ENCODE results near the gene ATP1B4.

- no peak for TF ChIP-seq NFE2L1 (CRISPR knock-in tag; IDR thresholded peaks at IDR 0.05)
- TF ChIP-seq, protein P1, sequence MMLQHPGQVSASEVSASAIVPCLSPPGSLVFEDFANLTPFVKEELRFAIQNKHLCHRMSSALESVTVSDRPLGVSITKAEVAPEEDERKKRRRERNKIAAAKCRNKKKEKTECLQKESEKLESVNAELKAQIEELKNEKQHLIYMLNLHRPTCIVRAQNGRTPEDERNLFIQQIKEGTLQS (CRISPR knock-in tag; conservative IDR thresholded peaks at IDR 0.05): no peak
- TF ChIP-seq E2F1 (CRISPR knock-in tag; IDR thresholded peaks at IDR 0.05): no peak
- no peak for TF ChIP-seq CTCF (IDR thresholded peaks at IDR 0.05)
- no peak for TF ChIP-seq CREB1 (CRISPR knock-in tag; IDR thresholded peaks at IDR 0.05)
- TF ChIP-seq SP1 (CRISPR knock-in tag; conservative IDR thresholded peaks at IDR 0.05): no peak
- TF ChIP-seq, protein P2, sequence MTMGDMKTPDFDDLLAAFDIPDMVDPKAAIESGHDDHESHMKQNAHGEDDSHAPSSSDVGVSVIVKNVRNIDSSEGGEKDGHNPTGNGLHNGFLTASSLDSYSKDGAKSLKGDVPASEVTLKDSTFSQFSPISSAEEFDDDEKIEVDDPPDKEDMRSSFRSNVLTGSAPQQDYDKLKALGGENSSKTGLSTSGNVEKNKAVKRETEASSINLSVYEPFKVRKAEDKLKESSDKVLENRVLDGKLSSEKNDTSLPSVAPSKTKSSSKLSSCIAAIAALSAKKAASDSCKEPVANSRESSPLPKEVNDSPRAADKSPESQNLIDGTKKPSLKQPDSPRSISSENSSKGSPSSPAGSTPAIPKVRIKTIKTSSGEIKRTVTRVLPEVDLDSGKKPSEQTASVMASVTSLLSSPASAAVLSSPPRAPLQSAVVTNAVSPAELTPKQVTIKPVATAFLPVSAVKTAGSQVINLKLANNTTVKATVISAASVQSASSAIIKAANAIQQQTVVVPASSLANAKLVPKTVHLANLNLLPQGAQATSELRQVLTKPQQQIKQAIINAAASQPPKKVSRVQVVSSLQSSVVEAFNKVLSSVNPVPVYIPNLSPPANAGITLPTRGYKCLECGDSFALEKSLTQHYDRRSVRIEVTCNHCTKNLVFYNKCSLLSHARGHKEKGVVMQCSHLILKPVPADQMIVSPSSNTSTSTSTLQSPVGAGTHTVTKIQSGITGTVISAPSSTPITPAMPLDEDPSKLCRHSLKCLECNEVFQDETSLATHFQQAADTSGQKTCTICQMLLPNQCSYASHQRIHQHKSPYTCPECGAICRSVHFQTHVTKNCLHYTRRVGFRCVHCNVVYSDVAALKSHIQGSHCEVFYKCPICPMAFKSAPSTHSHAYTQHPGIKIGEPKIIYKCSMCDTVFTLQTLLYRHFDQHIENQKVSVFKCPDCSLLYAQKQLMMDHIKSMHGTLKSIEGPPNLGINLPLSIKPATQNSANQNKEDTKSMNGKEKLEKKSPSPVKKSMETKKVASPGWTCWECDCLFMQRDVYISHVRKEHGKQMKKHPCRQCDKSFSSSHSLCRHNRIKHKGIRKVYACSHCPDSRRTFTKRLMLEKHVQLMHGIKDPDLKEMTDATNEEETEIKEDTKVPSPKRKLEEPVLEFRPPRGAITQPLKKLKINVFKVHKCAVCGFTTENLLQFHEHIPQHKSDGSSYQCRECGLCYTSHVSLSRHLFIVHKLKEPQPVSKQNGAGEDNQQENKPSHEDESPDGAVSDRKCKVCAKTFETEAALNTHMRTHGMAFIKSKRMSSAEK (CRISPR knock-in tag; IDR thresholded peaks at IDR 0.05; ENCODE audit: borderline replicate concordance): no peak
These were observed 68.1 kb downstream of the ATP1B4 start for GRCh38 chrX:120429776-120430540.

Measured in WTC11 (cell line).